ENCODE results near the gene LRRC18.

LRRC18 gene

DNA sequence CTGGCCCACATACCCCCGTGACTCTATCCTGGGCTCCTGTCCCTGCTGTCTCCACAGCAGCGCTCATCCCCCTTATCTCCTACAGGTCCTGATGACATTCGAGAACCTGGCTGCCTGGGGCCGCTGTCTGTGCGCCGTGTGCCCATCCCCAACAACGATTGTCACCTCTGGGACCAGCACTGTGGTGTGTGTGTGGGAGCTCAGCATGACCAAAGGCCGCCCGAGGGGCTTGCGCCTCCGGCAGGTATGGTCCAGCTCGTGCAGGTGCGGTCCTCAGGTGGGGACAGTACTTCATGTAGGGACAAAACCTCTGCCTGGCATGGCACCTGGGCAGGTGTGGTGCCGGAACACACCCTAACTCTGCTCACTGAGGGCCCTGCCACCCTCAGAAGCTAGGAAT lies 30.4 kb upstream of the LRRC18 start (continued):
- TF ChIP-seq SP3 (tag by site-specific recombination; IDR thresholded peaks at IDR 0.05) = no peak

GRCh38 chr10:48968036-48968435 lies 28.4 kb upstream of the LRRC18 start:
- Histone ChIP-seq H3K36me3 (ENCODE audit: control insufficient read depth in 2 of 2, insufficient read depth in 1 of 2, low read length in 2 of 2) (no peaks in the 10 kb centered on the region), H3K9me3 (ENCODE audit: control insufficient read depth, insufficient read depth, low read depth, low read length) (no peaks in the 10 kb centered on the region), H3K4me3 (ENCODE audit: low read depth, low read length) (no peak overlapping the region), H3K27ac (ENCODE audit: extremely low read depth, low read depth, low read length) (no peak overlapping the region), H3K4me1 (ENCODE audit: control insufficient read depth, insufficient read depth, low read length) (no peaks in the 10 kb centered on the region)
- ChIA-PET CTCF (no interaction called here), POLR2A (no interaction called here)
- TF ChIP-seq ZNF785 (tag by site-specific recombination; IDR thresholded peaks at IDR 0.05) = no peak
- TF ChIP-seq ZNF146 (tag by site-specific recombination; IDR thresholded peaks at IDR 0.05) = no peak
- TF ChIP-seq ZNF555 (tag by site-specific recombination; conservative IDR thresholded peaks at IDR 0.05) = no peak

DNA sequence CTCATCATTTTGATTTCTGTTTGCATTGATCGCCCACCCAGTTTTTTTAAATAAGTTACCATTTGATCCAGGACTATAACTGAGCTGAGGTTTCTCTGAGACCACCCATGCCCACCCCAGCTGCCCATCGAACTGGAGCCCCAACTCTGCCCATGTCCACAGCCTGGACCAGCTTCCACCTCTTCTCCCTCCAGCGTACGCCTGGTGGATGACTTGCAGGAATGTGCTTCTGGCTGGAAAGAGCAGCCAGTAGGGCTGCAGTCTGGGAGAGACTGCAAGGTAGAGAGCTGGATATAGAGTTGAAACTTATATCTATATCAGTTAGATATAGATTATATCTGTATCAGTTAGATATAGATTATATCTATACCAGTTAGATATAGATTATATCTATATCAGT lies 25.8 kb upstream of the LRRC18 start:
- no peaks in the 10 kb centered on the region for H3K36me3 ChIP-seq (ENCODE audit: control insufficient read depth in 2 of 2, insufficient read depth in 1 of 2, low read length in 2 of 2)
- ChIA-PET POLR2A (no interaction called here), CTCF (no interaction called here)
- TF ChIP-seq HOXD13 (CRISPR knock-in tag; IDR thresholded peaks at IDR 0.05; ENCODE audit: borderline replicate concordance) = no peak
- TF ChIP-seq ZNF214 (tag by site-specific recombination; IDR thresholded peaks at IDR 0.05; ENCODE audit: borderline replicate concordance) = no peak
- TF ChIP-seq ZNF416 (tag by site-specific recombination; IDR thresholded peaks at IDR 0.05) = no peak
- no peak for TF ChIP-seq CTCF (tag by site-specific recombination; IDR thresholded peaks at IDR 0.05)
- TF ChIP-seq ZFP37 (tag by site-specific recombination; IDR thresholded peaks at IDR 0.05) = no peak
- no peak for TF ChIP-seq ZNF76 (tag by site-specific recombination; IDR thresholded peaks at IDR 0.05; ENCODE audit: borderline replicate concordance, low read depth)
- TF ChIP-seq REPIN1 (tag by site-specific recombination; IDR thresholded peaks at IDR 0.05; ENCODE audit: low read depth) = no peak
- no peak for TF ChIP-seq SETDB1 (IDR thresholded peaks at IDR 0.05; ENCODE audit: insufficient read length, low read length)
- TF ChIP-seq TRIM28 (IDR thresholded peaks at IDR 0.05; ENCODE audit: borderline replicate concordance, low read length) = no peak
- no peak for TF ChIP-seq ZNF501 (tag by site-specific recombination; IDR thresholded peaks at IDR 0.05)
- no peak for TF ChIP-seq ZNF155 (tag by site-specific recombination; IDR thresholded peaks at IDR 0.05)
- TF ChIP-seq ZNF626 (tag by site-specific recombination; IDR thresholded peaks at IDR 0.05) = no peak
- TF ChIP-seq ZBTB20 (tag by site-specific recombination; IDR thresholded peaks at IDR 0.05) = no peak
- TF ChIP-seq YY1 (tag by site-specific recombination; IDR thresholded peaks at IDR 0.05) = no peak
- no peak for TF ChIP-seq ZNF23 (tag by site-specific recombination; IDR thresholded peaks at IDR 0.05; ENCODE audit: borderline replicate concordance)
- no peak for TF ChIP-seq ZNF146 (tag by site-specific recombination; IDR thresholded peaks at IDR 0.05)
- no peak for TF ChIP-seq GLIS2 (tag by site-specific recombination; IDR thresholded peaks at IDR 0.05)
- H3K27ac ChIP-seq (ENCODE audit: extremely low read depth, low read depth, low read length) = no peak overlapping the region
- H3K4me1 ChIP-seq (ENCODE audit: control insufficient read depth, insufficient read depth, low read length) = no peaks in the 10 kb centered on the region
- H3K9me3 ChIP-seq (ENCODE audit: control insufficient read depth, insufficient read depth, low read depth, low read length) = no peaks in the 10 kb centered on the region
- H3K4me3 ChIP-seq (ENCODE audit: low read depth, low read length) = no peak overlapping the region

DNA sequence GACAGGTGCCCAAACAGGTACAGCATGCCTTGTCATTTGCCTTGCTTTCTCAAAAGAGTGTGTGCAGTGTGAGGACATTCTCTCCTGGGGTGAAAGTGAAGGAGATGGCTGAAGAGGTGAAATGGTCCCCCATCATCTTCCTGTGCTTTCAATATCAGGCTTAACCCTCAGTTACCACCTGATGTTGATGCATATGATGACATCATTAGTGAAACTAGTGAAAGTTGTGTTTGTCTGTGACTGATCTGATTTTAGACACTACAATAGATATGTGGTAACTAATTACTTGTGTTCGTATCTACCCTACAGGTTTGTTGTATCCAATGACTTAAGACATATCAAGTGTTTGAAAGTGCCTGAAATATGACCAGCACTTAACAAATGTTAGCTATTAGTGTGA lies 24.4 kb upstream of the LRRC18 start:
- Histone ChIP-seq H3K36me3 (ENCODE audit: control insufficient read depth in 2 of 2, insufficient read depth in 1 of 2, low read length in 2 of 2) (no peaks in the 10 kb centered on the region), H3K27ac (ENCODE audit: extremely low read depth, low read depth, low read length) (no peak overlapping the region), H3K9me3 (ENCODE audit: control insufficient read depth, insufficient read depth, low read depth, low read length) (no peaks in the 10 kb centered on the region), H3K4me3 (ENCODE audit: low read depth, low read length) (no peak overlapping the region), H3K4me1 (ENCODE audit: control insufficient read depth, insufficient read depth, low read length) (no peaks in the 10 kb centered on the region)
- TF ChIP-seq, protein P1, sequence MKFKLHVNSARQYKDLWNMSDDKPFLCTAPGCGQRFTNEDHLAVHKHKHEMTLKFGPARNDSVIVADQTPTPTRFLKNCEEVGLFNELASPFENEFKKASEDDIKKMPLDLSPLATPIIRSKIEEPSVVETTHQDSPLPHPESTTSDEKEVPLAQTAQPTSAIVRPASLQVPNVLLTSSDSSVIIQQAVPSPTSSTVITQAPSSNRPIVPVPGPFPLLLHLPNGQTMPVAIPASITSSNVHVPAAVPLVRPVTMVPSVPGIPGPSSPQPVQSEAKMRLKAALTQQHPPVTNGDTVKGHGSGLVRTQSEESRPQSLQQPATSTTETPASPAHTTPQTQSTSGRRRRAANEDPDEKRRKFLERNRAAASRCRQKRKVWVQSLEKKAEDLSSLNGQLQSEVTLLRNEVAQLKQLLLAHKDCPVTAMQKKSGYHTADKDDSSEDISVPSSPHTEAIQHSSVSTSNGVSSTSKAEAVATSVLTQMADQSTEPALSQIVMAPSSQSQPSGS (tag by site-specific recombination; IDR thresholded peaks at IDR 0.05; ENCODE audit: low read depth) = peak; percentile 70
- TF ChIP-seq ZNF549 (tag by site-specific recombination; IDR thresholded peaks at IDR 0.05) (no peak), ZIC2 (tag by site-specific recombination; IDR thresholded peaks at IDR 0.05) (no peak), PRDM1 (tag by site-specific recombination; IDR thresholded peaks at IDR 0.05) (peak; percentile 73)
- CTCF ChIA-PET = interaction anchor here (1.0 to 1.1 kb wide), 2 partner anchors 18 to 308 kb away, joined by 3 read pairs; no protein-coding TSS in a partner anchor
- POLR2A ChIA-PET = no interaction called here

All from HEK293 (cell line).